Tibial artery (tissue), 4 donors: Measurements from ENCODE around the gene TOPAZ1.

Source experiments
- DNase-seq, 2 donors: peaks; one replicate each; pipeline ENCODE4 v3.0.0-alpha.2; 2019
- H3K27ac ChIP-seq, 2 donors: fragments of 200-600 bp; sonication (generic) in 1 of 2; 1 replicate in 1 of 2; 2 replicates in 1 of 2; pipeline ENCODE4 v1.5.1; 2018 to 2019; ENCODE audit warnings: mild to moderate bottlenecking in 1 of 2
- H3K27me3 ChIP-seq, 2 donors: fragments of 200-600 bp; sonication (generic) in 1 of 2; one replicate each; pipeline versions ENCODE4 v1.5.1 to v1.6.0; 2016 to 2019
- H3K36me3 ChIP-seq, 3 donors: fragments of 200-600 bp; sonication (generic) in 2 of 3; one replicate each; pipeline ENCODE4 v1.5.1; 2016 to 2019; ENCODE audit warnings: mild to moderate bottlenecking in 2 of 3
- H3K4me1 ChIP-seq, 4 donors: fragments of 200-600 bp; sonication (generic) in 2 of 4; 1 replicate in 3 of 4; 2 replicates in 1 of 4; pipeline ENCODE4 v1.5.1; 2016 to 2019
- H3K4me3 ChIP-seq, 2 donors: fragments of 200-600 bp; sonication (generic) in 1 of 2; 1 replicate in 1 of 2; 2 replicates in 1 of 2; pipeline ENCODE4 v1.5.1; 2018 to 2019; ENCODE audit warnings: mild to moderate bottlenecking in 2 of 2
- H3K9me3 ChIP-seq, 3 donors: fragments of 200-600 bp; sonication (generic) in 1 of 3; one replicate each; pipeline ENCODE4 v1.5.1; 2016 to 2019
- intact Hi-C: fragments of 100-400 bp; cut with DNase I; formaldehyde crosslinking; loops from one replicate; pipeline ENCODE4 v1.15.0; 2023; ENCODE audit warnings: low total_unique reads
- TF ChIP-seq, protein P1 (sequence below), 2 experiments: fragments of 200-600 bp in 1 of 2; fragments of 450-650 bp in 1 of 2; IDR thresholded peaks; one replicate each; pipeline ENCODE4 v1.5.1; 2017 to 2019; ENCODE audit warnings: antibody characterized with exemption in 2 of 2, mild to moderate bottlenecking in 1 of 2, moderate library complexity in 1 of 2

Gene TOPAZ1

DNA sequence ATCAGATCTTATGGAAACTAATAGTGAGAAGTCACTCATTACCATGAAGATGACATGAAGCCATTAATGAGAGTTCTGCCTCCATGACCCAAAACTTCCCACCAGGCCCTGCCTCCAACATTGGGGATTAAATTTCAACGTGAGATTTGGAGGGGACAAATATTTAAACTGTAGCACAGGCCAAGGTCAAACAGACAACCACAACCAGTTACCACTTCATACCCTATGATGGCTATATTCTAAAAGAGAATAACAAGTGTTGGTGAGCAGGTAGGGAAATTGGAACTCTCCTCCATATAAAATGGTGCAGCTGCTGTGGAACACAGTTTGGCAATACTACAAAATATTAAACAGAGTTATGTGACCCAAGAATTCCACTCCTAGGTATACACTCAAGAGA, 133.8 kb downstream of the TOPAZ1 start:
- DNase-seq: no peak
- TF ChIP-seq, protein P1, sequence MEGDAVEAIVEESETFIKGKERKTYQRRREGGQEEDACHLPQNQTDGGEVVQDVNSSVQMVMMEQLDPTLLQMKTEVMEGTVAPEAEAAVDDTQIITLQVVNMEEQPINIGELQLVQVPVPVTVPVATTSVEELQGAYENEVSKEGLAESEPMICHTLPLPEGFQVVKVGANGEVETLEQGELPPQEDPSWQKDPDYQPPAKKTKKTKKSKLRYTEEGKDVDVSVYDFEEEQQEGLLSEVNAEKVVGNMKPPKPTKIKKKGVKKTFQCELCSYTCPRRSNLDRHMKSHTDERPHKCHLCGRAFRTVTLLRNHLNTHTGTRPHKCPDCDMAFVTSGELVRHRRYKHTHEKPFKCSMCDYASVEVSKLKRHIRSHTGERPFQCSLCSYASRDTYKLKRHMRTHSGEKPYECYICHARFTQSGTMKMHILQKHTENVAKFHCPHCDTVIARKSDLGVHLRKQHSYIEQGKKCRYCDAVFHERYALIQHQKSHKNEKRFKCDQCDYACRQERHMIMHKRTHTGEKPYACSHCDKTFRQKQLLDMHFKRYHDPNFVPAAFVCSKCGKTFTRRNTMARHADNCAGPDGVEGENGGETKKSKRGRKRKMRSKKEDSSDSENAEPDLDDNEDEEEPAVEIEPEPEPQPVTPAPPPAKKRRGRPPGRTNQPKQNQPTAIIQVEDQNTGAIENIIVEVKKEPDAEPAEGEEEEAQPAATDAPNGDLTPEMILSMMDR (IDR thresholded peaks at IDR 0.05): no peak
- Histone ChIP-seq H3K4me3 (no peak overlapping the region), H3K9me3 (no peaks in the 10 kb centered on the region), H3K36me3 (peaks cover 4 to 10% (median 8%) of the 10 kb centered on the region in 3 donors), H3K27ac (no peak overlapping the region), H3K27me3 (no peaks in the 10 kb centered on the region), H3K4me1 (no peaks in the 10 kb centered on the region)
- intact Hi-C loops: no loop called here
